H1 (cell line): ENCODE measurements around the gene SLC12A5. TPM values are rescaled to one million over a fixed set of nuclear protein-coding genes. Genes with fewer than 3 reads are reported as not detected.

Source experiments
- CTCF ChIA-PET: fragments of 300-600 bp; sonication (Branson Sonifier 250); formaldehyde crosslinking; loops from one replicate; lab custom pipeline; 2021; ENCODE audit not compliant: partially characterized antibody; lab: Charles Lee
- POLR2A ChIA-PET: fragments of 300-600 bp; sonication (Branson Sonifier 250); formaldehyde crosslinking; loops from one replicate; lab custom pipeline; 2021; ENCODE audit warnings: inconsistent platforms; ENCODE audit not compliant: partially characterized antibody; lab: Charles Lee
- DNase-seq, 2 experiments: peaks; one replicate each; pipeline versions ENCODE4 v3.0.0 to v3.0.0-alpha.2; 2010 to 2022; ENCODE audit warnings: low spot score in 2 of 2, low read depth in 1 of 2, mixed read lengths in 1 of 2
- FAIRE-seq: peaks from 2 replicates; lab custom pipeline; 2011; peaks lifted over from hg19 to GRCh38; lab: Jason Lieb, UNC
- H2AFZ ChIP-seq: 2 replicates; pipeline ENCODE4 v1.8.1; 2012; ENCODE audit warnings: low read length, inconsistent platforms
- H2AK5ac ChIP-seq: 2 replicates; pipeline ENCODE4 v1.6.1; 2013; ENCODE audit warnings: low read depth, low read length
- H2BK120ac ChIP-seq: replicated peaks from 2 replicates; pipeline ENCODE3; 2013; ENCODE audit warnings: low read depth, low read length, inconsistent platforms
- H2BK12ac ChIP-seq: 2 replicates; pipeline ENCODE4 v1.6.1; 2013; ENCODE audit warnings: low read depth, low read length
- H2BK15ac ChIP-seq: 2 replicates; pipeline ENCODE4 v1.6.1; 2013; ENCODE audit warnings: low read length
- H2BK20ac ChIP-seq: 2 replicates; pipeline ENCODE4 v1.6.1; 2013; ENCODE audit warnings: low read length
- H2BK5ac ChIP-seq: 2 replicates; pipeline ENCODE4 v1.6.1; 2013; ENCODE audit warnings: low read depth, low read length
- H3K14ac ChIP-seq: 2 replicates; pipeline ENCODE4 v1.6.1; 2013; ENCODE audit warnings: inconsistent platforms; ENCODE audit not compliant: insufficient read length
- H3K18ac ChIP-seq: 2 replicates; pipeline ENCODE4 v1.6.1; 2013; ENCODE audit warnings: low read length; ENCODE audit errors: extremely low read depth
- H3K23ac ChIP-seq: 2 replicates; pipeline ENCODE4 v1.6.1; 2013; ENCODE audit warnings: inconsistent platforms; ENCODE audit not compliant: insufficient read length
- H3K23me2 ChIP-seq: 2 replicates; pipeline ENCODE4 v1.6.1; 2013; ENCODE audit warnings: low read depth, low read length
- H3K27ac ChIP-seq: 2 replicates; pipeline ENCODE4 v1.6.1; 2011; ENCODE audit warnings: low read depth, low read length, inconsistent platforms
- H3K27me3 ChIP-seq, 4 experiments: replicated peaks in 1 of 4; 1 replicate in 1 of 4; 2 replicates in 3 of 4; pipeline versions ENCODE4 v1.6.1 to v1.8.1; 2011 to 2013; ENCODE audit warnings: low read length in 3 of 4, mild to moderate bottlenecking in 3 of 4, inconsistent platforms in 2 of 4, mixed read lengths in 2 of 4, moderate library complexity in 1 of 4; ENCODE audit not compliant: control insufficient read depth in 3 of 4, insufficient read depth in 3 of 4; ENCODE audit errors: extremely low read depth in 1 of 4
- H3K36me3 ChIP-seq, 4 experiments: 2 replicates each; pipeline versions ENCODE4 v1.6.1 to v1.8.1; 2011 to 2013; ENCODE audit warnings: mild to moderate bottlenecking in 4 of 4, low read length in 3 of 4, moderate library complexity in 2 of 4, control low read depth in 1 of 4, inconsistent platforms in 1 of 4; ENCODE audit not compliant: insufficient read depth in 4 of 4, control insufficient read depth in 2 of 4
- H3K4ac ChIP-seq: replicated peaks from 2 replicates; pipeline ENCODE3; 2013; ENCODE audit warnings: low read length, low read depth, mixed read lengths, inconsistent platforms; ENCODE audit not compliant: insufficient read length
- H3K4me1 ChIP-seq, 4 experiments: replicated peaks in 1 of 4; 1 replicate in 1 of 4; 2 replicates in 3 of 4; pipeline versions ENCODE4 v1.6.1 to v1.8.1; 2011 to 2013; ENCODE audit warnings: low read length in 3 of 4, inconsistent platforms in 2 of 4, mixed read lengths in 1 of 4; ENCODE audit not compliant: insufficient read depth in 4 of 4, control insufficient read depth in 3 of 4
- H3K4me2 ChIP-seq, 2 experiments: 2 replicates each; pipeline versions ENCODE4 v1.6.1 to v1.8.1; 2011 to 2013; ENCODE audit warnings: low read depth in 2 of 2, low read length in 2 of 2, control low read depth in 1 of 2, inconsistent platforms in 1 of 2, mild to moderate bottlenecking in 1 of 2; ENCODE audit not compliant: insufficient read depth in 1 of 2
- H3K4me3 ChIP-seq, 4 experiments: fragments of 200-600, 300-600 bp in 1 of 4; sonication (generic), shearing (Covaris generic), sonication (Bioruptor Twin) in 1 of 4; 2 replicates each; pipeline versions ENCODE4 v1.5.1 to v1.8.1; 2011 to 2016; ENCODE audit warnings: low read length in 4 of 4, low read depth in 3 of 4, control low read depth in 2 of 4, inconsistent platforms in 2 of 4, mild to moderate bottlenecking in 2 of 4, mixed read lengths in 1 of 4, moderate library complexity in 1 of 4; ENCODE audit not compliant: insufficient read depth in 2 of 4; ENCODE audit errors: extremely low read depth in 1 of 4
- H3K56ac ChIP-seq: replicated peaks from 2 replicates; pipeline ENCODE3; 2013; ENCODE audit warnings: low read depth, mild to moderate bottlenecking, mixed read lengths, low read length, inconsistent platforms; ENCODE audit not compliant: insufficient read length
- H3K79me1 ChIP-seq: 2 replicates; pipeline ENCODE4 v1.6.1; 2013; ENCODE audit warnings: low read depth, low read length, control low read depth
- H3K79me2 ChIP-seq, 2 experiments: 2 replicates each; pipeline versions ENCODE4 v1.6.1 to v1.8.1; 2012 to 2013; ENCODE audit warnings: low read length in 2 of 2, mild to moderate bottlenecking in 2 of 2, inconsistent platforms in 1 of 2; ENCODE audit not compliant: insufficient read depth in 2 of 2, control insufficient read depth in 1 of 2
- H3K9ac ChIP-seq, 4 experiments: replicated peaks in 1 of 4; 1 replicate in 1 of 4; 2 replicates in 3 of 4; pipeline versions ENCODE4 v1.6.1 to v1.8.1; 2011 to 2013; ENCODE audit warnings: low read depth in 3 of 4, low read length in 3 of 4, control low read depth in 2 of 4, mild to moderate bottlenecking in 2 of 4, moderate library complexity in 2 of 4, inconsistent platforms in 1 of 4; ENCODE audit errors: extremely low read depth in 1 of 4
- H3K9me3 ChIP-seq, 2 experiments: 2 replicates each; pipeline versions ENCODE4 v1.6.1 to v1.8.1; 2012 to 2013; ENCODE audit warnings: mild to moderate bottlenecking in 2 of 2, moderate library complexity in 2 of 2, control low read depth in 1 of 2, inconsistent platforms in 1 of 2, low read depth in 1 of 2, low read length in 1 of 2, mixed read lengths in 1 of 2; ENCODE audit not compliant: insufficient read depth in 2 of 2
- H4K20me1 ChIP-seq, 2 experiments: replicated peaks in 1 of 2; 2 replicates each; pipeline versions ENCODE3 to v1.8.1; 2011 to 2013; ENCODE audit warnings: inconsistent platforms in 2 of 2, low read length in 2 of 2, mild to moderate bottlenecking in 1 of 2; ENCODE audit not compliant: insufficient read depth in 2 of 2, control insufficient read depth in 1 of 2
- H4K5ac ChIP-seq: 2 replicates; pipeline ENCODE4 v1.6.1; 2013; ENCODE audit warnings: low read length, low read depth, mixed read lengths, inconsistent platforms; ENCODE audit not compliant: insufficient read length
- H4K8ac ChIP-seq: 2 replicates; pipeline ENCODE4 v1.8.0; 2013; ENCODE audit warnings: mild to moderate bottlenecking, moderate library complexity, low read length, inconsistent platforms; ENCODE audit not compliant: insufficient read depth; ENCODE audit errors: extremely low read depth
- H4K91ac ChIP-seq: replicated peaks from 2 replicates; pipeline ENCODE3; 2013; ENCODE audit warnings: low read length, mixed read lengths, inconsistent platforms; ENCODE audit not compliant: insufficient read length
- CHD2 ChIP-seq: IDR thresholded peaks from 2 replicates; pipeline ENCODE4 v1.6.1; 2012; ENCODE audit warnings: low read length, improper control_type of control experiment
- EGR1 ChIP-seq: IDR thresholded peaks from 2 replicates; pipeline ENCODE4 v1.6.1; 2011; ENCODE audit warnings: low read depth, low read length, borderline replicate concordance
- KDM5A ChIP-seq: fragments of 200-600 bp; IDR thresholded peaks from 2 replicates; pipeline ENCODE4 v1.7.1; 2012; ENCODE audit warnings: mild to moderate bottlenecking, low read length, inconsistent platforms, mixed read lengths
- NRF1 ChIP-seq: IDR thresholded peaks from 2 replicates; pipeline ENCODE4 v1.6.1; 2011; ENCODE audit warnings: mild to moderate bottlenecking, low read depth, low read length, improper control_type of control experiment
- POLR2A ChIP-seq, 2 experiments: IDR thresholded peaks; 1 replicate in 1 of 2; 2 replicates in 1 of 2; pipeline ENCODE4 v1.6.1; 2011; ENCODE audit warnings: low read depth in 2 of 2, low read length in 2 of 2, mild to moderate bottlenecking in 2 of 2; ENCODE audit errors: control extremely low read depth in 1 of 2
- POLR2AphosphoS5 ChIP-seq: IDR thresholded peaks from 2 replicates; pipeline ENCODE4 v1.6.1; 2011; ENCODE audit warnings: low read depth, low read length
- SAP30 ChIP-seq: fragments of 300-600 bp; sonication (generic); IDR thresholded peaks from 2 replicates; pipeline ENCODE4 v1.7.1; 2012; ENCODE audit warnings: low read length, moderate library complexity, mild to moderate bottlenecking, inconsistent platforms; ENCODE audit not compliant: insufficient read depth, insufficient replicate concordance
- SRF ChIP-seq: IDR thresholded peaks from 2 replicates; pipeline ENCODE4 v1.6.1; 2011; ENCODE audit warnings: mild to moderate bottlenecking, low read depth, low read length, moderate library complexity
- TAF1 ChIP-seq: IDR thresholded peaks from 2 replicates; pipeline ENCODE4 v1.6.1; 2011; ENCODE audit warnings: mild to moderate bottlenecking, low read depth, low read length
- WGBS, 2 experiments: shearing (Covaris generic) in 1 of 2; methylation state at CpG; one replicate each; pipeline versions ENCODE4 v1.1.6 to v1.1.7; 2013 to 2015; ENCODE audit warnings: low lambda C conversion rate in 2 of 2, mixed read lengths in 2 of 2, inconsistent platforms in 1 of 2, low coverage in 1 of 2, missing lambda C conversion rate in 1 of 2; ENCODE audit not compliant: insufficient replicate concordance in 2 of 2, insufficient coverage in 1 of 2, insufficient read length in 1 of 2; ENCODE audit errors: extremely low coverage in 1 of 2, missing lambda C conversion rate in 1 of 2; 5-methylcytosine and 5-hydroxymethylcytosine counted together
- polyA plus RNA-seq, 7 experiments: library from polyadenylated mRNA; depleted of rRNA in 3 of 7; stranded (reverse) in 5 of 7; unstranded in 2 of 7; fragments of >200 nt in 5 of 7; fragments of 200-250 nt in 2 of 7; gene quantifications; 1 replicate in 5 of 7; 2 replicates in 1 of 7; 4 replicates in 1 of 7; pipeline versions ENCODE4 v1.2.1 to v1.2.3, GENCODE V29; 2011 to 2013; ENCODE audit warnings: missing spikeins in 2 of 7, mixed read lengths in 2 of 7
- total RNA-seq: library from RNA; stranded (reverse); fragmentation: NEBNext Ultra II Directional; extraction: Animal tissue kit (Norgen Biotek cat#: 25700); gene quantifications from 2 replicates; pipeline ENCODE4 v1.2.1, GENCODE V29; 2021
- TF ChIP-seq, protein P1 (sequence below), 3 experiments: IDR thresholded peaks; 1 replicate in 2 of 3; 2 replicates in 1 of 3; pipeline versions ENCODE4 v1.5.1 to v1.6.1; 2011; ENCODE audit warnings: low read length in 3 of 3, mild to moderate bottlenecking in 3 of 3, inconsistent platforms in 2 of 3, low read depth in 1 of 3, moderate library complexity in 1 of 3; ENCODE audit not compliant: insufficient read depth in 1 of 3; ENCODE audit errors: control extremely low read depth in 1 of 3

SLC12A5 gene
- total and polyA plus RNA-seq, 2 of the 8 experiments (the other 6 are each of a cell fraction or from before 2014, with no cell fraction given) = 1.9 to 7.3 TPM

DNA sequence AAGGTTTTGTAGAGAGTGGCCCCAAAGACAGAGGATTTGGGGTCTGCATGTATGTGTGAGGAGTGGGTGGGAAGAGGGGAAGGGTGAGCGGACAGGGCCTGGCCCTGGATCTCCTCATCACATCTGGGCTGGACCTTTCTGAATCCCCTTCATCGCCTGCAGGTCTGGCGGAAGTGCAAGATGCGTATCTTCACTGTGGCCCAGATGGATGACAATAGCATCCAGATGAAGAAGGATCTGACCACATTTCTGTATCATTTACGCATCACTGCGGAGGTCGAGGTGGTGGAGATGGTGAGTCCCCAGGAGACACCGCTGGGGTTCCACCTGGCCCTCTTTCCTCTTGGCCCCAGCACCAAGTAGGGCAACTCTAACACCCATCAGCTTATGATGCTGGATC lies 24.4 kb downstream of the SLC12A5 start:
- Histone ChIP-seq H2AFZ (no peak overlapping the region), H2BK120ac (no peak overlapping the region), H3K9me3 (no peaks in the 10 kb centered on the region), H2BK5ac (no peak overlapping the region), H3K18ac (no peak overlapping the region), H2BK20ac (no peak overlapping the region), H3K4me3 (no peak overlapping the region), H4K5ac (no peak overlapping the region), H4K8ac (no peak overlapping the region), H3K9ac (no peak overlapping the region), H2AK5ac (no peak overlapping the region), H3K27ac (no peak overlapping the region), H3K4me1 (peaks cover 0 to 7% (median 6%) of the 10 kb centered on the region in 4 experiments; a peak in 6 of 7 replicates), H3K79me1 (no peaks in the 10 kb centered on the region), H3K23ac (no peak overlapping the region), H4K20me1 (peaks cover 4 to 20% of the 10 kb centered on the region in 2 experiments), H3K36me3 (no peaks in the 10 kb centered on the region), H3K27me3 (peaks cover 4 to 48% (median 32%) of the 10 kb centered on the region in 4 experiments), H2BK15ac (no peak overlapping the region), H2BK12ac (no peak overlapping the region), H3K4me2 (no peak overlapping the region), H3K23me2 (peaks cover 7% of the 10 kb centered on the region; the same call in 1 of the 2 replicates), H3K56ac (no peak overlapping the region), H4K91ac (no peak overlapping the region), H3K14ac (no peak overlapping the region), H3K4ac (no peak overlapping the region), H3K79me2 (no peaks in the 10 kb centered on the region)
- ChIA-PET POLR2A (interaction anchor here (0.6 to 1.1 kb wide), 2 partner anchors 13 to 66 kb away, joined by 3 read pairs; no protein-coding TSS in a partner anchor), CTCF (interaction anchor here (1.8 kb wide), 1 partner anchor 31 kb away, joined by 5 read pairs; no protein-coding TSS in a partner anchor)
- no peak for FAIRE-seq
- no peak for DNase-seq
- 84% methylated on average over 8 of the region's 8 CpGs; no CpG with 5 or more reads in 1 of the 2 experiments for WGBS, 2 experiments
- TF ChIP-seq SAP30 (no peak), NRF1 (no peak), POLR2AphosphoS5 (no peak), POLR2A (IDR thresholded peaks at IDR 0.05; ENCODE audit: control extremely low read depth in 1 of 2, low read depth in 2 of 2, low read length in 2 of 2) (no peak), KDM5A (no peak), EGR1 (no peak), TAF1 (no peak), SRF (no peak), CHD2 (no peak)
- TF ChIP-seq, protein P1, sequence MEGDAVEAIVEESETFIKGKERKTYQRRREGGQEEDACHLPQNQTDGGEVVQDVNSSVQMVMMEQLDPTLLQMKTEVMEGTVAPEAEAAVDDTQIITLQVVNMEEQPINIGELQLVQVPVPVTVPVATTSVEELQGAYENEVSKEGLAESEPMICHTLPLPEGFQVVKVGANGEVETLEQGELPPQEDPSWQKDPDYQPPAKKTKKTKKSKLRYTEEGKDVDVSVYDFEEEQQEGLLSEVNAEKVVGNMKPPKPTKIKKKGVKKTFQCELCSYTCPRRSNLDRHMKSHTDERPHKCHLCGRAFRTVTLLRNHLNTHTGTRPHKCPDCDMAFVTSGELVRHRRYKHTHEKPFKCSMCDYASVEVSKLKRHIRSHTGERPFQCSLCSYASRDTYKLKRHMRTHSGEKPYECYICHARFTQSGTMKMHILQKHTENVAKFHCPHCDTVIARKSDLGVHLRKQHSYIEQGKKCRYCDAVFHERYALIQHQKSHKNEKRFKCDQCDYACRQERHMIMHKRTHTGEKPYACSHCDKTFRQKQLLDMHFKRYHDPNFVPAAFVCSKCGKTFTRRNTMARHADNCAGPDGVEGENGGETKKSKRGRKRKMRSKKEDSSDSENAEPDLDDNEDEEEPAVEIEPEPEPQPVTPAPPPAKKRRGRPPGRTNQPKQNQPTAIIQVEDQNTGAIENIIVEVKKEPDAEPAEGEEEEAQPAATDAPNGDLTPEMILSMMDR (IDR thresholded peaks at IDR 0.05; ENCODE audit: control extremely low read depth in 1 of 3, insufficient read depth in 1 of 3, low read depth in 1 of 3, low read length in 3 of 3) = no peak
